Activated CD4-positive, alpha-beta T cell treated with anti-CD3 and anti-CD28 coated beads, Interleukin-2, amount 50 U/mL, for 48 hours (primary cell): ENCODE data around the gene UTF1.
"Not testable (repeated sequence)": the region's sequence is repeated elsewhere in the genome, so short reads cannot be mapped to it uniquely, and the experiment has no call there.

Source experiments
- DNase-seq, 2 experiments: peaks; one replicate each; pipeline ENCODE4 v3.0.0-alpha.2; 2020

Gene UTF1

DNA sequence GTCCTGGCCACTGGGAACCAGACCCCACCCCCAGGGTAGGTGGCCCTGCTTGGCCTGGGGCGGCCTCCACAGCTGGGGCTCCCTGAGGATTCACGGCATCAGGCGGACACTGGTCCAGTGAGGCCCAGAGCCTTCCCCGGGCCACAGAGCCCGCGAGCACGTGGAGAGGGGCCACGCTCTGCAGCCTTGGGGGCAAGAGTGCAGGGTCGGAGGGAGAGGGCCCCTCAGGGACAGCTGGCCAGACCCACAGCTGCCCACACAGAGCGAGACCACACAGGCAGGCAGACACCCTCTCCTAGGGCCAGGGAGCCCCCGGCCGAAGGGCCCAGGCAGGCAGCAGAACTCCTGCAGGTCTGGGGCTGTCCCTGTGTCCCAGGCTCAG lies 18.3 kb downstream of the UTF1 start:
- no peak for DNase-seq

- no peak for DNase-seq
Observed at GRCh38 chr10:133249094-133249780, 19.2 kb downstream of the UTF1 start.

- DNase-seq, result no peak
Observed at GRCh38 chr10:133249975-133250754, 20.1 kb downstream of the UTF1 start.

GRCh38 chr10:133251388-133252222 lies 21.6 kb downstream of the UTF1 start:
- no peak for DNase-seq

DNA sequence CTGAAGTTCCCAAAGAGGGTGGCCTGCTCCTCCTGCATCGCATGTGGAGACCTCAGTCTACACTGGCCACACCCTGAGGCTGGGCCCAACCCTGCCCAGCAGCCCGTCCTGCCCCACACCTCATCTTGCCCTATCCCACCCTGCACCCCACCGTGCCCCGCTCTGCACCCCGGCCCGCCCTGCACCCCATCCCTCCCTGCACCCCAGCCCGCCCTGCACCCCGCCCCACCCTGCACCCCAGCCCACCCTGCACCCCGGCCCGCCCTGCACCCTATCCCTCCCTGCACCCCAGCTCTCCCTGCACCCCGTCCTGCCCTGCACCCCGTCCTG lies 22.2 kb downstream of the UTF1 start:
- DNase-seq, result no peak

- DNase-seq, result no peak
Observed at GRCh38 chr10:133253361-133253955, 23.4 kb downstream of the UTF1 start.

DNA sequence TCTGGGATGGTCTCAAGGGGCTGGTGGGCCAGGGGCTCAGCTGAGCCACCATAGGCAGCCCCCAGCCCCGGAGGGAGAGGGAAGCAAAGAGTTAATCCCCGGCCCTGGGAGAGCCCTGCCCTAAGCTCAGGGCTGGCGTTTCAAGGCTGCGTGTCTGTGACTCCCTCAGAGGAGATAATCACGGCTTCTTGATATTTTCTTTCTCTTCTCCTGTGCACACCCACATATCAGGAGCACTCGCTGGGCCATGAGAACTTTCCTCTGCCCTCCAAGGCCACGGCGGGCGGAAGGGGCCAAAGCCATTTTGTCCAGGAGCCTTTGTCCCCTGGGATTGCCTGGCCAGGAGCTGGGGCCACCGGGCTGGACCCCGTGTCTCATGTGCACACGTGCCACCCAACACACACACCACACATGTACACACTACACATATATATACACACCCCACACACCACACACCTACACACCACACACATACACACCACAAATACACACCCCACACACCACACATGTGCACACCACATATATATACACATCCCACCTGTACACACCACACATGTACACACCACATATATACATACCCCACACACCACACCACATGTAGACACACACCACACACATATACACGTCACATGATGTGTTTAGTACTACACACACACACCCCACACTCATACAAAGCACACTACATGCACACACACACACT lies 24.6 kb downstream of the UTF1 start:
- DNase-seq, result no peak

DNA sequence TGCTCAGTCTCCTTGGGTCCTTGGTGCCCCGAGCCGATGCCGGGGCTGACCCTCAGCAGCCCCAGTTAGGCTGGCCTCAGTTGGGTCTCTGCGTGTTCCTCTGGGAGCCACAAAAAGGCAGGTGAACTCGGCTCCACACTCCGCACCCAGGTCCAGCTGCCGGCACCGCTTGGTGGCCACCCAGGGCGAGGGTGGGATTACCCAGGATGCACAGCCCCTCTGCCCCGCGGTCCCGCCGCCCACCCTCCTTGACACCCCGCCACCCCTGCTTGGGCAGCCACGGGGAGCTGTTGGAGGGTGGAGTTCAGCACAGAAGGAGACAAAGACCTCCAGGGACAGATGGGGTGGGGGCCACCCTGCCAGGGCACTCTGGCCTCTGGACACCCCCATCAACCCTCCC lies 25.3 kb downstream of the UTF1 start:
- no peak for DNase-seq

GRCh38 chr10:133257489-133258065 lies 27.6 kb downstream of the UTF1 start:
- DNase-seq, result peak; percentile 36 to 50

GRCh38 chr10:133258066-133258817 lies 28.2 kb downstream of the UTF1 start:
- DNase-seq, result peak; percentile 50 to 65

DNA sequence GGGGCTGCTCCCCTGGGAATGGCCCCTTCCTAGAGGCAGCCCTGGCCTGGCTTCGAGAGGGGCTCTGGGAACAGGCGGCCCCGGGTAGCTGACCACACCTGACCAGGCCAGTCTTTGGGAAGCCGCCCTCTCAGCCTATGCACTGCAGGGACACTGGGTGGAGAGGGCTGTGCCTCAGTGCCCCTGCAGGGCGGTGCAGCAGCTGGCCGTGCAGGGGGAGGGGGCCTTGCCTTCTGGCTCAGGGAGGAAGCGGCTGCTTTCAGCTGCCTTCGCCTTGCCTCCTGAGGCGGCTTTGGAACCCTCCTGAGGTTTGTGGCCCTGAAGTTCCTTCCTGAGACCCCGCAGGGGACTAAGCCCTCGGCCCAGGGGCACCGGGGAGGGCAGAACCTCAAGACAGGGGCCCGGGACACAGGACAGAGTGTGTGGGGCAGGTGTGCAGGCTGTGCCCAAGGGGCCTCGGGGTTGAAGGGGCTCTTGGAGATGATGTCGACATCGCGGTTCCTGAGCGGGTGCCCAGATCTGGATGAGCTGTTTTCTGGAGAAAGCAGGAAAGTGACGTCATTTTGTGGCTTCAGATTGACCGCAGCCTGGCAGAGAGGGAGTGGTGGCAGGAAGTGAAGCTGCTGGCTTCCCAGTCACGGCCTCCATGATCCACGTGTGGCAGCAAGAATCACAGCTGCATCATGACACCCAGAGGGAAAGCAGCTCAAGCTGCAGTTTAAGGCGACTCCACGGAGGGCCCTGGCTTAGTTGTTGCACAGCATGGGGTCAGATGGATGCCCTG lies 29.0 kb downstream of the UTF1 start:
- DNase-seq, result peak; percentile 95 to 96

DNA sequence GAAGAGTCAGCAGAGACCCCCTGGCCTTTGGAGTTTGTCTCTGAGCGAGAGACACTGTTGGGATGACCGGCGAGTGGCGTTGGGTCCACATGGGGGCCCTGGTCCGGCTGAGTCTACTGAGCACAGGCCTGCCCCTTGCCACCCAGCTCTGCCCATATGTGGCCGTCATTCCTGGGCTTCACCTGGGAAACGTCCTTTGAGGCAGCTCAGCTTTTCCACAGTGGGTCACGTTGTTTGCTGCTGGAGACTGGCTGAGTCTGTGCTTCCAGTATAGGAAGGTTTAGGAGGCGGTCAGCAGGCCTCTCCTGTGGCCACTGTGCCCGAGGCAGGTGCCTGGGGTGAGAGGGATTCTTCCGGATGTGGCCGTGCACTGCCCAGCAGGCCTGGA lies 29.6 kb downstream of the UTF1 start:
- no peak for DNase-seq

DNA sequence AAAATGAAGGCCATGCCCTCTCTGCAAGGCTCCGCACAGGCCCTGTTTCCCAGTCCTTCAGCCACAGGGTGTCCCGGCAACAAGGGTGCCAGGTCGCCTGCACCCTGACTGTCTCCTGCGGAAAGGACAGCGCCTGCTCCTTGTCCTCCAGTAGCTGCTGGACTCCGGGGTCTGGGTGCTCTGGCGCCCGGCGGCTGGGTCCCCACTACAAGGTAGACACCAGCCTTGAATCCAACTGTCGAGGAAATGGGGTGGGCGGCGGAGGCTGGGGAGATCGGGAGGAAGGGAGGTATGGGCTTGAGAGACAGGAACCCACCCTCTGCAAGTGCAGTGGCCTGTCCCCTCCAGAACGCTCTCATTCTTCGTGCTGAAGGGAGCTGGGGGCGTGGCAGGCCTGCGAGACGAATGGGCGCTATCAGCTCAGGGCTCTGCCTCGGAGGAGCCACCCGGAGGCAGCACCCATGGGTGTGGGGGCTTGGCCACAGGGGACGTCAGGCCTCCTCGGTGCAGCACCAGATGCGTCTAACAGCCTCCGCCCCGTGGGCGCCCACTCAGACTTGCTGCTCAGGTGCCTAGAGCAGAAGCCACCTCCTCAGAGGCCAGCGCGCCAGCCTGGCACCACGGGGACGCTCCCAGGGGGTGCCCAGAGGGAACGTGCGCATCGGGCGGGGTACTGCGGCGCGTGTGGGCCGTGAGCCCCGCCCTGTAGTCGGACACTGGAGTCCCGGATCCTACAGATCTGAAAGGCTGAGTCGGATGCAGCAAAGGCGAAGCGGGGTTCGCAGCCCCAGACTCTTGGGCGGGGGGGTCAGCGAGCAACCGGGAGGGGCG lies 31.1 kb downstream of the UTF1 start:
- peak; percentile 77 to 82 for DNase-seq

DNA sequence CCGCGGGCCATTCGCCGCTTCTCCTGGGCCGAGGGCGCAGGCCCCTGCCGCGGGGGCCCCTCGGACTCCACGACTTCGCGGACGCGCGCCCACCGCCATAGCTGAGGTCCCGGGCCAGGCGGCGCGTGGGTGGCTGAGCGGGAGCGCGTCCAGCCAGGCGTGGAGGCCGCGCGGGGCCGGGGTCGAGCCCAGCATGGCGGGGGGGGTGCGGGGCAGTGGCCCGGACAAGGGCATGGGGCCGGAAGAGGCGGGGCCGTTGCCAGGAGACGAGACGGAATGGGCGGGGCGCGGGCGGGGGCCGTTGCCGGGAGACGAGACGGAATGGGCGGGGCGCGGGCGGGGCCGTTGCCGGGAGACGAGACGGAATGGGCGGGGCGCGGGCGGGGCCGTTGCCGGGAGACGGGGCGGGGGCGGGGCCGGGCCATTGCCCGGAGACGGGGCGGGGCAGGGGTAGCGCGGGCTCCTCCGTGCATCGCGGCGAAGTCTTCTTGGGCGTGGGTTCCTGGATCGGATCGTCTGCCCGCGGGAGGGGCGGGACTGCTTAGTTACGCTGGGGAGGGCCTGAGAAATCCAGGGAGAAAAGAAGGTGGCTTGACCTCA lies 31.8 kb downstream of the UTF1 start:
- peak; percentile 88 for DNase-seq

DNA sequence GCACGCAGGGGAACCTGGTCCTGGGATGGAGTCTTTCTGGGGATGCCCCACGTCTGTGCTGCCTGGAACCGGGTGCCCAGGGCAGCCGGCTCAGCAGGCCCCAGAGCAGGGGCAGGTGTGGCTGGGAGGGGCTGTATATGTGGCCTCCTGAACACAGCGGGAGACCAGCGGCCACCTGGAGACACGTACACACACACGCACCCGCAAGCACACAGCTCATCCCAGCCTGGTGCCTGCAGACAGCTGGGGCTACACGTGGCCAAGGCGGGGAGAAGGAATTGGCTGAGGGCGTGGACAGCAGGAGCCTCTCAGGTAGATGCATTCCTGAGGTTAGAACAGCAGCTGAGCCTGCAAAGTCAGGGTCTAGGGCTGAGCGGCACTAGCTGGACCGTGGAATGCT lies 32.7 kb downstream of the UTF1 start:
- DNase-seq, result no peak

GRCh38 chr10:133263674-133264073 lies 33.7 kb downstream of the UTF1 start:
- no peak for DNase-seq

DNA sequence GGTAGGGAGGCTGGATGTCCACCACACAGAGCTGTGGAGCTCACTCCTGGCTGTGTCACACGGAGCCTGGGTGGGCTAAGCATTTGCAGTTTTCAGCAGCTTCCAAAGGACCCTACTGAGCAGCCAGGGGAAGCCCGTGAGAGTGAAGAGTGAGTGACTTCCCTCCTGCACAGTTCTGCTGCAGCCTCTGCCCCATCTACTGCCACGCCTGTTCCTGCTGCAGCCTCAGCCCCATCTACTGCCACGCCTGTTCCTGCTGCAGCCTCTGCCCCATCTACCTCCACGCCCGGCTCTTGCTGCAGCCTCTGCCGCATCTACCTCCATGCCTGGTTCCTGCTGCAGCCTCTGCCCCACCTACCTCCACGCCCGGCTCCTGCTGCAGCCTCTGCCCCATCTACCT lies 34.4 kb downstream of the UTF1 start:
- DNase-seq, result no peak

DNA sequence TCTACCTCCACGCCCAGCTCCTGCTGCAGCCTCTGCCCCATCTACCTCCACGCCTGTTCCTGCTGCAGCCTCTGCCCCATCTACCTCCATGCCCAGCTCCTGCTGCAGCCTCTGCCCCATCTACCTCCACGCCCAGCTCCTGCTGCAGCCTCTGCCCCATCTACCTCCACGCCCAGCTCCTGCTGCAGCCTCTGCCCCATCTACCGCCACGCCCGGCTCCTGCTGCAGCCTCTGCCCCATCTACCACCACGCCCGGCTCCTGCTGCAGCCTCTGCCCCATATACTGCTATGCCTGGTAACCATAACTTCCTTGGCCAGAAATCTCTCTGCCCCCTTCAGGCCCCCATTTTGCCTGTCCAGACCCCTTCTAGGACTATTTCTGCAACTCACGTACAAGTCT lies 35.0 kb downstream of the UTF1 start:
- not testable (repeated sequence) for DNase-seq

GRCh38 chr10:133266056-133266795 lies 36.2 kb downstream of the UTF1 start:
- DNase-seq, result no peak
